GM23338 (cell line): ENCODE data around the gene ADGRV1. TPM values are rescaled to one million over a fixed set of nuclear protein-coding genes. Genes with fewer than 3 reads are reported as not detected.

Experiments
- ATAC-seq: fragments of 200-7000 bp; cut with Tn5 transposase; 3 replicates; pipeline ENCODE4 v1.9.1; 2020
- DNase-seq: peaks from one replicate; pipeline ENCODE4 v3.0.0-alpha.2; 2015; ENCODE audit warnings: low spot score
- H2AFZ ChIP-seq: fragments of 200-600 bp; sonication (generic); 2 replicates; pipeline ENCODE4 v1.8.0; 2016; ENCODE audit warnings: antibody characterized with exemption, mild to moderate bottlenecking, moderate library complexity
- H3F3A ChIP-seq: fragments of 200-600 bp; sonication (generic); replicated peaks from 2 replicates; pipeline ENCODE4 v1.8.0; 2017; ENCODE audit warnings: antibody characterized with exemption, mixed run types, low read depth
- H3K27ac ChIP-seq: fragments of 200-600 bp; sonication (generic); 2 replicates; pipeline ENCODE4 v1.6.1; 2016; ENCODE audit warnings: low read depth
- H3K27me3 ChIP-seq: fragments of 200-600 bp; sonication (generic); 2 replicates; pipeline ENCODE4 v1.8.0; 2016; ENCODE audit warnings: mild to moderate bottlenecking, mixed run types, moderate library complexity; ENCODE audit not compliant: insufficient read depth
- H3K36me3 ChIP-seq: fragments of 200-600 bp; sonication (generic); 2 replicates; pipeline ENCODE4 v1.8.0; 2016; ENCODE audit warnings: mild to moderate bottlenecking; ENCODE audit not compliant: insufficient read depth
- H3K4me1 ChIP-seq: fragments of 200-600 bp; sonication (generic); 2 replicates; pipeline ENCODE4 v1.8.0; 2016; ENCODE audit warnings: mild to moderate bottlenecking, moderate library complexity; ENCODE audit not compliant: insufficient read depth
- H3K4me2 ChIP-seq: fragments of 200-600 bp; sonication (generic); 2 replicates; pipeline ENCODE4 v1.7.1; 2017; ENCODE audit warnings: mixed run types
- H3K4me3 ChIP-seq: fragments of 200-600 bp; sonication (generic); 2 replicates; pipeline ENCODE4 v1.6.1; 2016; ENCODE audit warnings: mixed run types
- H3K79me2 ChIP-seq: fragments of 200-600 bp; sonication (generic); replicated peaks from 2 replicates; pipeline ENCODE4 v1.8.0; 2017; ENCODE audit warnings: mild to moderate bottlenecking; ENCODE audit not compliant: insufficient read depth
- H3K9me2 ChIP-seq: fragments of 200-600 bp; sonication (generic); 2 replicates; pipeline ENCODE4 v1.8.0; 2017; ENCODE audit not compliant: insufficient read depth
- H4K20me1 ChIP-seq: fragments of 200-600 bp; sonication (generic); replicated peaks from 2 replicates; pipeline ENCODE4 v1.8.0; 2017; ENCODE audit warnings: mild to moderate bottlenecking; ENCODE audit not compliant: insufficient read depth
- H3K27ac Mint-ChIP-seq: 2 replicates; pipeline ENCODE4 v1.8.0; 2020; ENCODE audit warnings: inconsistent platforms, mild to moderate bottlenecking, moderate library complexity, mixed read lengths
- H3K27me3 Mint-ChIP-seq: 3 replicates; pipeline ENCODE4 v1.8.0; 2022; ENCODE audit warnings: low read depth, mild to moderate bottlenecking, moderate library complexity, mixed read lengths, inconsistent platforms; ENCODE audit not compliant: insufficient read depth, poor library complexity
- H3K36me3 Mint-ChIP-seq: 3 replicates; pipeline ENCODE4 v1.8.0; 2021; ENCODE audit warnings: low read depth, mild to moderate bottlenecking, inconsistent platforms, moderate library complexity, mixed read lengths
- H3K4me1 Mint-ChIP-seq: 3 replicates; pipeline ENCODE4 v1.8.0; 2020; ENCODE audit warnings: mild to moderate bottlenecking, inconsistent platforms, mixed read lengths
- H3K4me3 Mint-ChIP-seq: 3 replicates; pipeline ENCODE4 v1.8.0; 2021; ENCODE audit warnings: moderate library complexity, mild to moderate bottlenecking, inconsistent platforms, mixed read lengths
- H3K9me3 Mint-ChIP-seq: 3 replicates; pipeline ENCODE4 v1.8.0; 2020; ENCODE audit warnings: moderate library complexity, mild to moderate bottlenecking, inconsistent platforms, mixed read lengths
- CTCF ChIP-seq, 2 experiments: fragments of 200-600 bp in 1 of 2; sonication (generic) in 1 of 2; conservative IDR thresholded peaks; 2 replicates each; pipeline versions ENCODE4 v1.5.1 to v1.6.1; 2016 to 2017; ENCODE audit warnings: antibody characterized with exemption in 2 of 2, low read depth in 2 of 2, mild to moderate bottlenecking in 2 of 2, moderate library complexity in 1 of 2
- ETS1 ChIP-seq: IDR thresholded peaks from 2 replicates; pipeline ENCODE4 v1.6.1; 2016; ENCODE audit warnings: antibody characterized with exemption
- EZH2phosphoT487 ChIP-seq: fragments of 200-600 bp; sonication (generic); IDR thresholded peaks from one replicate; pipeline ENCODE4 v1.8.1; 2018; ENCODE audit warnings: antibody characterized with exemption; ENCODE audit not compliant: unreplicated experiment
- JUNB ChIP-seq: IDR thresholded peaks from one replicate; pipeline ENCODE4 v1.6.1; 2016; ENCODE audit warnings: antibody characterized with exemption; ENCODE audit not compliant: unreplicated experiment
- ZNF462 ChIP-seq: fragments of 250-450 bp; sonication (Bioruptor Pico); IDR thresholded peaks from 2 replicates; pipeline ENCODE4 v1.5.0; 2020; ENCODE audit warnings: mild to moderate bottlenecking, moderate library complexity
- polyA plus RNA-seq: library from polyadenylated mRNA; unstranded; fragments of >200 nt; fragmentation: Nextera tagmentation; extraction: Ambion mirVana; gene quantifications from 2 replicates; pipeline ENCODE4 v1.2.1, GENCODE V29; 2016
- total RNA-seq: library from RNA; depleted of rRNA; stranded (reverse); fragments of >200 nt; shearing (Covaris generic); gene quantifications from 2 replicates; pipeline ENCODE4 v1.2.3, GENCODE V29; 2014

The ADGRV1 gene
- total and polyA plus RNA-seq, 2 experiments from 2014 or later = 46.1 to 149 TPM

GRCh38 chr5:90741022-90741564, 182.5 kb downstream of the ADGRV1 start:
- peaks cover 21% of the 10 kb centered on the region for H3K4me1 Mint-ChIP-seq
- Histone ChIP-seq H3K4me1 (no peaks in the 10 kb centered on the region), H3K79me2 (no peaks in the 10 kb centered on the region; the same call in 1 of the 2 replicates), H3K27ac (no peak overlapping the region), H3K4me3 (no peak overlapping the region), H3K27me3 (no peaks in the 10 kb centered on the region), H3K36me3 (no peaks in the 10 kb centered on the region; the same call in 1 of the 2 replicates), H3K9me2 (no peaks in the 10 kb centered on the region), H4K20me1 (no peaks in the 10 kb centered on the region; the same call in 1 of the 2 replicates), H3F3A (no peaks in the 10 kb centered on the region), H2AFZ (no peak overlapping the region), H3K4me2 (no peak overlapping the region)
- H3K27ac Mint-ChIP-seq = no peak overlapping the region
- no peak overlapping the region for H3K4me3 Mint-ChIP-seq
- no peaks in the 10 kb centered on the region for H3K9me3 Mint-ChIP-seq
- peaks cover 44% of the 10 kb centered on the region for H3K36me3 Mint-ChIP-seq
- H3K27me3 Mint-ChIP-seq = peaks cover 3% of the 10 kb centered on the region
- ATAC-seq = no peak
- DNase-seq = no peak
- TF ChIP-seq EZH2phosphoT487 (no peak), ETS1 (no peak), JUNB (no peak), CTCF (conservative IDR thresholded peaks at IDR 0.05; ENCODE audit: low read depth in 2 of 2) (no peak)

- Mint-ChIP-seq H3K27me3 (peaks cover 7% of the 10 kb centered on the region), H3K27ac (no peak overlapping the region), H3K4me1 (peaks cover 23% of the 10 kb centered on the region), H3K9me3 (no peaks in the 10 kb centered on the region), H3K4me3 (no peak overlapping the region), H3K36me3 (peaks cover 32% of the 10 kb centered on the region)
- Histone ChIP-seq H3K4me2 (no peak overlapping the region), H3K27ac (no peak overlapping the region), H3K27me3 (no peaks in the 10 kb centered on the region), H3F3A (no peaks in the 10 kb centered on the region), H3K36me3 (no peaks in the 10 kb centered on the region; the same call in 1 of the 2 replicates), H2AFZ (no peak overlapping the region), H3K4me1 (peaks cover 8% of the 10 kb centered on the region; the same call in 1 of the 2 replicates), H3K4me3 (no peak overlapping the region), H3K79me2 (no peaks in the 10 kb centered on the region), H4K20me1 (no peaks in the 10 kb centered on the region), H3K9me2 (no peaks in the 10 kb centered on the region)
- no peak for TF ChIP-seq ZNF462 (CRISPR knock-in tag)
- ATAC-seq (no peak), DNase-seq (no peak)
Observed at GRCh38 chr5:90746119-90746518, 187.5 kb downstream of the ADGRV1 start.
